Measurements from ENCODE around the gene DNAH11.
"Not testable (repeated sequence)": the region's sequence is repeated elsewhere in the genome, so short reads cannot be mapped to it uniquely, and the experiment has no call there.

DNA sequence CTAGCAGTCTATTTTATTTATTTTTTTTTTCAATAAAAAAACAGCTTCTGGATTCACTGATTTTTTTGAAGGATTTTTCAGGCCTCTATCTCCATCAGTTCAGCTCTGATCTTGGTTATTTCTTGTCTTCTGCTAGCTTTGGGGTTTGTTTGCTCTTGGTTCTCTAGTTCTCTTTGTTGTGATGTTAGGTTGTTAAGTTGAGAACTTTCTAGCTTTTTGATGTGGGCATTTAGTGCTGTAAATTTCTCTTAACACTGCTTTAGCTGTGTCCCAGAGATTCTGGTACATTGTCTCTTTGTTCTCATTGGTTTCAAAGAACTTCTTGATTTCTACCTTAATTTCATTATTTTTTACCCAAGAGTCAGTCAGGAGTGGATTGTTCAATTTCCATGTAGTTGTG lies 9.2 kb upstream of the DNAH11 start:
- TF ChIP-seq CTCF (IDR thresholded peaks at IDR 0.05 in 4 of 5, conservative IDR thresholded peaks at IDR 0.05 in 1 of 5); POLR2A (IDR thresholded peaks at IDR 0.05): not testable (repeated sequence)
